NOMO-1 treated with dmso at 0.1 percent for 144 hours (cell line): Measurements from ENCODE around the gene ZGPAT.
A peak's percentile ranks its signal among the peaks of the same experiment; 100 is the strongest.

Experiments
- DNase-seq: peaks from one replicate; lab custom pipeline; 2025; ENCODE audit not compliant: unreplicated experiment; lab: John Stamatoyannopoulos, UW

Gene ZGPAT

GRCh38 chr20:63678667-63679465, 29.0 kb upstream of the ZGPAT start:
- DNase-seq: no peak

- DNase-seq: no peak
These were observed 28.0 kb upstream of the ZGPAT start for GRCh38 chr20:63679799-63680305.

DNA sequence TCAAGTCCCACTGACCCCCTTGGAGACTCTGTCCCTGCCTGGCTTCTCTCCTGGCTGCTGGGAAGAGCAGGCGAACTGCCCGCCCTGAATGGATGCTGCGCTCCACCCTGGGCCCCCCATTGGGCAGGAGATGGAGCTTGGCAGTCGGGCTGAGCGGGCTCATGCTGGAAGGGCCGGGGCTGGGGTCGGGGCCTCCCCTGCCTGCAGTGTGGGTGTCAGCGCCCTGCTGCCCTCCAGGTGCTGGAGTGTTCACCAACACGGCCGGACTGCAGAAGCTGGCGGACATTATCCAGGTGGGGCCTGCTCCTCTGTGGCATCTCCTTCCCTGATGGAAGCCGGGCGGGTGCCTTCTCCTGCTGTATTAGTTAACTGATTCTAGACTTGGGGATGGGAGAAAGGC, 27.4 kb upstream of the ZGPAT start:
- DNase-seq: no peak

DNA sequence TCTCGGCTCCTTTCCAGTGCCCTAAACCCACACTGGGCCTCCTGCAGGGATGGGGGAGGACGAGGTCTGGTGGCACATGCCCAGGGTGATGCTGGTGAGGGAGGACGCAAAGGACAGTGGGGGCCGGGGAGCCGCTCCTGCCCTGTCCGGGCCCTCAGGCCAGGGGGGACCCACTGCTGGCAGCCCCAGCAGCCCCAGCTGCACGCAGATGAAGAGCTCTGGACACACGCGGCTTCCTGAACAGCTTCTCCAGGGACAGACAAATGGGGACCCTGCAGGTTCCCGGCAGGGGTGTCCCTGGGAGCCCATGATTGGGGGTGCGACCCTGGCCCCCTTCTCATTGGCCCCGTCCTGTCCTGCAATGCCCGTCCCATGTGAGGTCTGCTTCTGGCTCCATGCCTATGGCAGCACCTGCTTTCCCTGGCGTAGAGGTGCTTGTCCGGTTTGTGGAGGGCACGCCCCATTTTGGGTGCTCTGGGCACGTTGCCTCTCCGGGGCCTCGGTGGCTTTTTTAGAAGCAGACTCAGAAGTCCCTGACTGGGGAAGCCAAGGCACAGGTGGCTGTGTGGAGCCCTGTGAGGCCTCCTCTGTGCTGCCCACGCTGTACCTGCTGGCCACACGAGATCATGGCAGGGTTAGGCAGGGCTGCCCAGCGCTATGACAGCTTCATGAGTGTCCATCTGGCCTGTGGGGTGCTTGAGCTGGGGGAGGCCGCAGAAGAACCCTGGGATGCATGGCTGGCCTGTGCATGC, 26.8 kb upstream of the ZGPAT start:
- no peak for DNase-seq

DNA sequence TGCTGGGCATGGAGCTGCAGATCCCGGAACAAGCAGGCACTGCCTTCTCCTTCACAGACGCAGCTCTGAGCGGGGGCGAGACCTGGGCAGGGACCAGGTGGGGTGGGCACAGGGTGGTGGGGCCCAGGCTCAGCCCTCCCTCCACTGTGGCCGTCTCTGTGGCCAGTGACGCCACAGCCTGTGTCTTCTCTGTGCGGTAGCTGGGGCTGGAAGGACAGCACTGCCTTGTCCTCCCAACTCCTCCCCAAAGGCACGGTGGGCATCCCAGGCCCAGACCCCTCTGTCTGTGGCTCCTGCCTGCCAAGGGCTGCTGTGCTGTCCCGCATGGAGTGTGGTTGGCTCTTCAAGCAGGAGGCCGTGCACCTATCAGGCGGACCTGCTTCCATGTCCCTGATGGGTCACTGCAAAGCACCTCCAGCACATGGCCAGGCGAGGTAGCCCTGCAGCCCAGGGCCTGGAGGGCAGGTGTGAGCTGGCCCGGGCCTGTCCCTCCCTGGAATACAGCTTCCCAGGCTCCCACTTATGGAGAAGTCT, 26.2 kb upstream of the ZGPAT start:
- DNase-seq: no peak

DNA sequence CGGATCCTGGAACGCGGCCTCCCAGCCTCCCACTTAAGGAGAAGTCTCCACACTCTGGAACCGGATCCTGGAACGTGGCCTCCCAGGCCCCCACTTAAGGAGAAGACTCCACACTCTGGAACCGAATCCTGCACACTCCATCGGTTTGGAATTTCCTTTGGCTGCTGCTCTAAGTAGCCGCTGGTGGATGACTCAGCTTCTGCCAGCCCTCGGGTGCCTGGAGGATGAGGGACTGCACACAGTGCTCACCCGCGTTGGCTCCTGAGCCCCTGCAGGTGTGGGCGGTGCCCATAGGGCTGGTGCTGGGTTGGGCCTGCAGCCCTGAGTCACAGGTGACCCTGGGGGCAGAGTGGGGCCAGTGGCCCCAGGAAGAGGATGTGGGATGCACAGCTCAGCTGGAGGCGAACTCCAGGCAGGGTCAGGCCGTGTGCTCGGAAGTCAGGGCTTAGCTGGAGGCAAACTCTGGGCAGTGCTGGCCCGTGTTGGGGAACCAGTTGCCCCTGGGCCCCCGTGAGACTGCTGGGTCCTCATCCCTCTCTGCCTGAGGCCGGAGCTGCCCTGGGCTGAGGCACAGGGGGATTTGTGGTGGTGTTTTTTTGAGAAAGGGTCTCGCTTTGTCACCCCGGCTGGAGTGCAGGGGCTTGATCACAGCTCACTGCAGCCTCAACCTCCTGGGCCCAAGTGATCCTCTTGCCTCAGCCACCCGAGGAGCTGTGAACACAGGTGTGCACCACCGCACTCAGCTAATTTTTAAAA, 25.3 kb upstream of the ZGPAT start:
- no peak for DNase-seq

DNA sequence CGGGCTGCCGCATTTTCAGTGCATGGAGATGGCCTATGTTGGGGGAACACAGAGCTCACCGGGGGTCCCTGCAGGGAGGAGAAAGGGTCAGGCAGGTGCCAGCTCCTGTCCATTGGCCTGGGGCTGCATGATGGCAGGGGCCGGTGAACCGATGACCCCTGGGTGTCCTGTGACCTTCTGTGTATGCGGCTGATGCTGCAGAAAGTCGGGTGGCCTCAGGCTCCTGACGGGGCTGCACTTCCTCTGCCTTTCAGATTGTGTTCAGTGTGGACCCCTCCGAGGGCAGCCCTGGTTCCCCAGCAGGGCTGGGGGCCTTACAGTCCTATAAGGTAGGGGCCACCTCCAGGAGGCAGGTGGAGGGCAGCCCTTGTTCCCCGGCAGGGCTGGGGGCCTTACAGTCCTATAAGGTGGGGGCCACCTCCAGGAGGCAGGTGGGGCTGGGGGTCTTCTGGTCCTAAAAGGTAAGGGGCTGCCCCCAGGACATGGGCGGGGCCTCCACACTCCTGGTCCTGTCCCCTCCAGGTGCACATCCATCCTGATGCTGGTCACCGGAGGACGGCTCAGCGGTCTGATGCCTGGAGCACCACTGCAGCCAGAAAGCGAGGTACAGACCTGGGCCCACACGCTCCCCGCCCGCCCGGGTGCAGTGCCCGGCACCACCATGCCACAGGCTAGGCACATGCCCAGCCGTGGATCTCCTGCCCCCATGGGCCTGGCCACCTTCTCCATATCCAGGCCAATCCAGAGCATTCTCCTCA, 22.4 kb upstream of the ZGPAT start:
- DNase-seq: no peak

GRCh38 chr20:63686094-63686491, 21.7 kb upstream of the ZGPAT start:
- DNase-seq: no peak

- peak; percentile 44 for DNase-seq
These were observed 21.1 kb upstream of the ZGPAT start for GRCh38 chr20:63686492-63687321.

DNA sequence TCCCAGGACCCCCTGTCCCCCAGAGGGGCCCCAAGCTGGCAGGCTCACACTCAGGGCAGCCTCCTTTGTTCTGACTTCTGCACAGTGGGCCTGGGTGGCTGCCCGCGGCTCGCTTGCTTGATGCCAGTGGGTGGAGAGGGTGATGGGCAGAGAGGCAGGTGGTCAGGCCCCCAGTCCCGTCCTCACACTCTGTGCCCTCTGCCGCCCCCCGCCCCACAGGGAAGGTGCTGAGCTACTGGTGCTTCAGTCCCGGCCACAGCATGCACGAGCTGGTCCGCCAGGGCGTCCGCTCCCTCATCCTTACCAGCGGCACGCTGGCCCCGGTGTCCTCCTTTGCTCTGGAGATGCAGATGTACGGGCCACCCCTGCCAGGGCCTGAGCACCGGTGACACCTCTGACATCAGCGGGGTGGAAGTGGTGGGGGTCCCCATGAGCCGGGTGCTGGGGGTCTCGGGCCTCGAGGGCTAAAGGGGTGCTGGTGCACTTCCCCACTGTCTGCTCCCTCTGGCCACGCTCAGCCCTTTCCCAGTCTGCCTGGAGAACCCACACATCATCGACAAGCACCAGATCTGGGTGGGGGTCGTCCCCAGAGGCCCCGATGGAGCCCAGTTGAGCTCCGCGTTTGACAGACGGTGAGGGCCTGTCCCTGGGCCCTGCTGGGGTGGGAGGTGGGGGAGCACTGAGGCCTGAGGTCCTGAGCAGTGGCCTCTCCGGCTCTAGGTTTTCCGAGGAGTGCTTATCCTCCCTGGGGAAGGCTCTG, 20.2 kb upstream of the ZGPAT start:
- no peak for DNase-seq

DNA sequence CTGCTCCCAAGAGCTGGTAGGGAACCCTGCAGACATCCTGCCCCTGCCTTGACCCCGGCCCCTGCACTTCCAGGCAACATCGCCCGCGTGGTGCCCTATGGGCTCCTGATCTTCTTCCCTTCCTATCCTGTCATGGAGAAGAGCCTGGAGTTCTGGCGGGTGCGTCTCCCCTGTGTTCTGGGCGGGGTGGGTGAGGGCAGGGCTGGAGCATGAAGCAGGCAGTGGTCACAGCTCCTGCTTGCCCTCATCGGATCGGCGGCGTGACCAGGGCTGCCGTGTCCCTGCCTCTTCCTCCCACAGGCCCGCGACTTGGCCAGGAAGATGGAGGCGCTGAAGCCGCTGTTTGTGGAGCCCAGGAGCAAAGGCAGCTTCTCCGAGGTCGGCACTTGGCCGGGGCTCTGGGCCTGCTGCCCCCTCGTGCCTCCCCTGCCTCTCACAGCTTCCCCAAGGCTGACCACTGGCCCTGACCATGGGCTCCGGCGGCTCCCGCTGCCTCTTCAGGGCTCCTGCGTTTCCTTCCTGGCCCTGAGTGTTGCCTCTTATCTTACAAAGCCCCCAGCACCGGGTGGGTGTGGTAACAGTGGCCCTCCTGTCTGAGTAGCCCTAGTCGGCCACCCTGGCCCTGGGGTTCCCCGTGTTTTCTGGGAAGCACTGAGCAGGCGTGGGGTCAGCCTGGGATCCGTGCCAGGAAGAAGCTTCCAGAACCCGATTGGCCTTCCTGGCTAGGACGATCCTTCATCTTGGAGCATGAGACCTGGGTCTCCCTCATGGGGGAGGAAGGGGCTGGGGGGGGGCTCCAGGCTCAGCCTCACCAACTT, 19.4 kb upstream of the ZGPAT start:
- DNase-seq: no peak

- DNase-seq: no peak
These were observed 18.5 kb upstream of the ZGPAT start for GRCh38 chr20:63689046-63690002.

DNA sequence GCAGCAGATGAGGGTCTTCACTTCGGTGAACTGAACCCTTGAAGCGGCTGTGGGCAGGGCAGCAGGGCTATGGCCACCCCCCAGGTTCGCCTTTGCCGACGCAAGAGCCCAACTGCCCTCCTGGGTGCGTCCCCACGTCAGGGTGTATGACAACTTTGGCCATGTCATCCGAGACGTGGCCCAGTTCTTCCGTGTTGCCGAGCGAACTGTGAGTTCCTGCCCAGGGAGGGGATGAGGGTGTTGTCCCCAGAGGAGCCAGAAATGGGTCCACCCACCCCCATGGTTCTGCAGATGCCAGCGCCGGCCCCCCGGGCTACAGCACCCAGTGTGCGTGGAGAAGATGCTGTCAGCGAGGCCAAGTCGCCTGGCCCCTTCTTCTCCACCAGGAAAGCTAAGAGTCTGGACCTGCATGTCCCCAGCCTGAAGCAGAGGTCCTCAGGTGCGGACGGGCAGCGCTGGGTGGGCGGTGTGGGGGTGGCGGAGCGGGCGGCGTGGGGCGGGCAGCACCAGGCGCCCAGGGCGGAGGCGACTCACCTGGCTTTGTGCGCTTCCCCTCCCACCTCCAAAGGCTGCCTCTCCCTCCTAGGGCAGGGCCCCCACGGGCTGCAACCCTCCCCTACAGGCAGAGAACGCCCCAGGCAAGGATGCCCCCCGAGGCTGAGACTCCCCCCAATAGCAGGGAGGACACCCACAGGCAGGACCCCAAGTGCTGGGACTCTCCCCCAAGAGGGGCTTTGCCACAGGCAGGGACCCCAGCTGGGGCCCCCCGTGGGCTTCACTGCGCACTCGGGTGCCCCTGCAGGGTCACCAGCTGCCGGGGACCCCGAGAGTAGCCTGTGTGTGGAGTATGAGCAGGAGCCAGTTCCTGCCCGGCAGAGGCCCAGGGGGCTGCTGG, 17.6 kb upstream of the ZGPAT start:
- no peak for DNase-seq

GRCh38 chr20:63690898-63691710, 16.7 kb upstream of the ZGPAT start:
- DNase-seq: no peak
